Stimulated activated CD4-positive, alpha-beta T cell treated with anti-CD3 and anti-CD28 coated beads, Interleukin-4, amount 100 ng/mL, for 4 hours (primary cell): ENCODE data around the gene ZXDC.

Experiments
- DNase-seq, 2 experiments: peaks; one replicate each; pipeline ENCODE4 v3.0.0-alpha.2; 2020

Gene ZXDC

GRCh38 chr3:126413693-126414080 lies 62.0 kb downstream of the ZXDC start:
- no peak for DNase-seq

GRCh38 chr3:126412841-126413692 lies 62.6 kb downstream of the ZXDC start:
- no peak for DNase-seq

- DNase-seq: no peak
These were observed 67.6 kb downstream of the ZXDC start for GRCh38 chr3:126408099-126408498.

- DNase-seq: no peak
These were observed 68.2 kb downstream of the ZXDC start for GRCh38 chr3:126407412-126408044.

- DNase-seq: no peak
These were observed 69.0 kb downstream of the ZXDC start for GRCh38 chr3:126406389-126407296.

- no peak for DNase-seq
These were observed 72.9 kb downstream of the ZXDC start for GRCh38 chr3:126402666-126403302.

GRCh38 chr3:126402178-126402577 lies 73.5 kb downstream of the ZXDC start:
- DNase-seq: no peak

GRCh38 chr3:126401611-126402160 lies 74.0 kb downstream of the ZXDC start:
- DNase-seq: no peak

GRCh38 chr3:126399756-126400155 lies 75.9 kb downstream of the ZXDC start:
- no peak for DNase-seq

- DNase-seq: no peak
These were observed 76.3 kb downstream of the ZXDC start for GRCh38 chr3:126399351-126399735.

- no peak for DNase-seq
These were observed 77.0 kb downstream of the ZXDC start for GRCh38 chr3:126398423-126399350.

GRCh38 chr3:126397610-126398422 lies 77.9 kb downstream of the ZXDC start:
- no peak for DNase-seq

- DNase-seq: no peak
These were observed 79.2 kb downstream of the ZXDC start for GRCh38 chr3:126396536-126396935.

GRCh38 chr3:126395846-126396513 lies 79.7 kb downstream of the ZXDC start:
- no peak for DNase-seq

GRCh38 chr3:126394977-126395321 lies 80.7 kb downstream of the ZXDC start:
- DNase-seq: no peak

- DNase-seq: no peak
These were observed 81.3 kb downstream of the ZXDC start, which contains the start of gene CFAP100 for GRCh38 chr3:126394179-126394976. TSS of gene CFAP100 (plus strand) at chr3:126394909. CDS start at chr3:126396001, 1,092 bp downstream.

- DNase-seq: no peak
These were observed 82.1 kb downstream of the ZXDC start for GRCh38 chr3:126393563-126393962.

- DNase-seq: no peak
These were observed 83.4 kb downstream of the ZXDC start for GRCh38 chr3:126392246-126392645.

GRCh38 chr3:126391631-126392030 lies 84.1 kb downstream of the ZXDC start:
- no peak for DNase-seq
